Activated naive CD8-positive, alpha-beta T cell treated with anti-CD3 and anti-CD28 coated beads, Interleukin-2, amount 10 ng/mL, durations not matched to agents 7 days and 5 days (primary cell): ENCODE data around the gene TLR2. TPM values are rescaled to one million over a fixed set of nuclear protein-coding genes. Genes with fewer than 3 reads are reported as not detected.
"Not testable (repeated sequence)": the region's sequence is repeated elsewhere in the genome, so short reads cannot be mapped to it uniquely, and the experiment has no call there.

Experiments used
- ATAC-seq: fragments of 150-1000 bp; cut with Tn5 transposase; one replicate; pipeline ENCODE4 v1.10.0; 2021; ENCODE audit warnings: low read depth, moderate library complexity
- POLR2A ChIA-PET: fragments of 350-600 bp; sonication (Branson Sonifier 250); formaldehyde crosslinking; loops from one replicate; lab custom pipeline; 2021; ENCODE audit warnings: antibody characterized with exemption; lab: Charles Lee
- DNase-seq: peaks from one replicate; pipeline ENCODE4 v3.0.0; 2021
- H3K27ac Mint-ChIP-seq: one replicate; pipeline ENCODE4 v1.8.0; 2022; ENCODE audit warnings: mild to moderate bottlenecking, mixed read lengths
- H3K27me3 Mint-ChIP-seq: one replicate; pipeline ENCODE4 v1.8.0; 2022; ENCODE audit warnings: mild to moderate bottlenecking, moderate library complexity, mixed read lengths
- H3K36me3 Mint-ChIP-seq: one replicate; pipeline ENCODE4 v1.8.0; 2021; ENCODE audit warnings: mild to moderate bottlenecking, mixed read lengths
- H3K4me1 Mint-ChIP-seq: one replicate; pipeline ENCODE4 v1.8.0; 2021; ENCODE audit warnings: mixed read lengths
- H3K4me3 Mint-ChIP-seq: one replicate; pipeline ENCODE4 v1.8.0; 2022; ENCODE audit warnings: mild to moderate bottlenecking, moderate library complexity, mixed read lengths
- H3K9me3 Mint-ChIP-seq: one replicate; pipeline ENCODE4 v1.8.0; 2021; ENCODE audit warnings: mixed read lengths
- total RNA-seq, 2 experiments: library from RNA; stranded (reverse); gene quantifications; one replicate each; pipeline ENCODE4 v1.2.3, GENCODE V29; 2021

TLR2 gene
- total RNA-seq, 2 experiments from 2014 or later = 0.89 to 1.9 TPM

DNA sequence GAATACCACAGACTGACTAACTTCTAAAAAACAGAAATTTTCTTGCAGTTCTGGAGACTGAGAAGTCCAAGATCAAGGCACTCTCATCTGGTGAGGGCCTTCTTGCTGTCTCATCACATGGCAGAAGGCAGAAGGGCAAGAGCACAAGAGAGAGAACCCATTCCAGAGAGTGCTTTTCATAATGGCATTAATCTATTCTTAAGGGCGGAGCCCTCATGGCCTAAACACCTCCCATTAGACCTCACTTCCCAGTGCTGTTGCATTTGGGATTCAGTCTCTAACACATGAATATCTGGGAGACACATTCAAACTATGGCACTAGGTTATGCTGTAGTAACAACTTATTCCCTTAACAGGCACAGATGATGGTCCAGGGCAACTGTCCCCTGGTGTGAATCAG, 37.1 kb upstream of the TLR2 start:
- no peaks in the 10 kb centered on the region for H3K27me3 Mint-ChIP-seq
- no peak overlapping the region for H3K27ac Mint-ChIP-seq
- POLR2A ChIA-PET = no interaction called here
- H3K9me3 Mint-ChIP-seq = peaks cover 1% of the 10 kb centered on the region
- no peak overlapping the region for H3K4me3 Mint-ChIP-seq
- DNase-seq (no peak), ATAC-seq (no peak)
- peaks cover 24% of the 10 kb centered on the region for H3K4me1 Mint-ChIP-seq
- peaks cover 1% of the 10 kb centered on the region for H3K36me3 Mint-ChIP-seq

- POLR2A ChIA-PET = no interaction called here
- Mint-ChIP-seq H3K4me3 (no peak overlapping the region), H3K4me1 (peaks cover 26% of the 10 kb centered on the region), H3K27me3 (no peaks in the 10 kb centered on the region), H3K36me3 (peaks cover 1% of the 10 kb centered on the region), H3K9me3 (peaks cover 1% of the 10 kb centered on the region), H3K27ac (no peak overlapping the region)
- DNase-seq (no peak), ATAC-seq (no peak)
These were observed 36.1 kb upstream of the TLR2 start for GRCh38 chr4:153647975-153648374.

DNA sequence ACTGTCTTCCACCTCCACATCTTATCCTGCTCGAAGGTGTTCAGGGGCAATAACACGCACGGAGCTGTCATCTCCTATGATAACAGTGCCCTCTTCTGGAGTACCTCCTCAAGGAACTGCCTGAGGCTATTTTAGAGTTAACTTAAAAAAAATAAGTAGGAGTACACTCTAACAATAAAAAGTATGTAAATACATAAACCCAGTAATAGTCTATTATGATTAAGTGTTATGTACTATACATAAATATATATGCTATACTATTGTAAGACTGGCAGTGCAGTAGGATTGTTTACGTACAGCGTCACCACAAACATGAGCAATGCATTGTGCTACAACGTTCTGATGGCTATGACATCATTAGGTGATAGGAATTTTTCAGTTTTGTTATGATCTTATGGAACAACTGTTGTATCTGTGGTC, 34.5 kb upstream of the TLR2 start:
- no peak overlapping the region for H3K27ac Mint-ChIP-seq
- H3K36me3 Mint-ChIP-seq = peaks cover 1% of the 10 kb centered on the region
- peaks cover 22% of the 10 kb centered on the region for H3K4me1 Mint-ChIP-seq
- H3K4me3 Mint-ChIP-seq = no peak overlapping the region
- POLR2A ChIA-PET = no interaction called here
- ATAC-seq (no peak), DNase-seq (no peak)
- no peaks in the 10 kb centered on the region for H3K27me3 Mint-ChIP-seq
- H3K9me3 Mint-ChIP-seq = peaks cover 1% of the 10 kb centered on the region

- DNase-seq = no peak
- H3K4me3 Mint-ChIP-seq = peak overlapping the region; percentile 53
- peaks cover 24% of the 10 kb centered on the region for H3K4me1 Mint-ChIP-seq
- peak overlapping the region; percentile 86 for H3K27ac Mint-ChIP-seq
- peaks cover 2% of the 10 kb centered on the region for H3K27me3 Mint-ChIP-seq
- peak; percentile 5 for ATAC-seq
- H3K36me3 Mint-ChIP-seq = no peaks in the 10 kb centered on the region
- POLR2A ChIA-PET = interaction anchor here (1.0 to 1.3 kb wide), 2 partner anchors 8 to 186 kb away, joined by 3 read pairs; no protein-coding TSS in a partner anchor
- H3K9me3 Mint-ChIP-seq = peaks cover 2% of the 10 kb centered on the region
These were observed 33.0 kb upstream of the TLR2 start for GRCh38 chr4:153651116-153651515.

GRCh38 chr4:153651587-153651986, 32.5 kb upstream of the TLR2 start:
- DNase-seq = peak; percentile 38
- Mint-ChIP-seq H3K27ac (peak overlapping the region; percentile 86), H3K4me3 (peak overlapping the region; percentile 53), H3K9me3 (peaks cover 2% of the 10 kb centered on the region), H3K27me3 (peaks cover 2% of the 10 kb centered on the region), H3K36me3 (no peaks in the 10 kb centered on the region), H3K4me1 (peaks cover 24% of the 10 kb centered on the region)
- ATAC-seq = peak; percentile 99
- POLR2A ChIA-PET = interaction anchor here (1.0 to 1.3 kb wide), 2 partner anchors 8 to 186 kb away, joined by 3 read pairs; no protein-coding TSS in a partner anchor

GRCh38 chr4:153652051-153652784, 31.9 kb upstream of the TLR2 start:
- H3K36me3 Mint-ChIP-seq = no peaks in the 10 kb centered on the region
- H3K4me3 Mint-ChIP-seq = no peak overlapping the region
- peaks cover 2% of the 10 kb centered on the region for H3K9me3 Mint-ChIP-seq
- peaks cover 2% of the 10 kb centered on the region for H3K27me3 Mint-ChIP-seq
- H3K27ac Mint-ChIP-seq = peak overlapping the region; percentile 86
- peaks cover 24% of the 10 kb centered on the region for H3K4me1 Mint-ChIP-seq
- no peak for ATAC-seq
- POLR2A ChIA-PET = interaction anchor here (1.0 to 1.3 kb wide), 2 partner anchors 9 to 187 kb away, joined by 3 read pairs; no protein-coding TSS in a partner anchor
- no peak for DNase-seq

DNA sequence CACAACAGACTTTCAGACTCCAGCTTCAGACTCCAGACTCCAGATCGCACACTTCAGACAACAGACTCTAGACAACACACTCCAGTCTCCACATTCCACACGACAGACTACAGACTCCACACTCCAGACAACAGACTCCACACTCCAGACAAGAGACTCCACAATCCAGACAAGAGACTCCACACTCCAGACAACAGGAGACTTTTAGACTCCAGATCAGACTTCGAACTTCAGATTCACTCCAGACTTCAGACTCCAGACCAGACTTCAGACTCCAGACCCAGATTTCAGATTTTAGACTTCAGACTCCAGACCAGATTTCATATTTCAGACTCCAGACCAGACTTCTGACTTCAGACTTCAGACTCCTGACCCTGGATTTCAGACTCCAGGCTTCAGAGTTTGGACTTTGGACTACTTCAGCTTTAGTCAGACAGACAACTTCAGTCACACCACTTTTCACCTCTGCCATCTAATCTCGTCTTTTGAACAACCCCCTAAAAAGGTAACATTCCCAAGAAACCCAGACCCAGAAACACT, 29.0 kb upstream of the TLR2 start:
- Mint-ChIP-seq H3K9me3 (peaks cover 2% of the 10 kb centered on the region), H3K27me3 (peaks cover 2% of the 10 kb centered on the region), H3K4me3 (no peak overlapping the region), H3K4me1 (peaks cover 18% of the 10 kb centered on the region), H3K27ac (peak overlapping the region; percentile 0), H3K36me3 (no peaks in the 10 kb centered on the region)
- ATAC-seq (no peak), DNase-seq (no peak)
- POLR2A ChIA-PET = no interaction called here

GRCh38 chr4:153655928-153656327, 28.2 kb upstream of the TLR2 start:
- peaks cover 2% of the 10 kb centered on the region for H3K9me3 Mint-ChIP-seq
- no peak overlapping the region for H3K4me3 Mint-ChIP-seq
- no peak for ATAC-seq
- peaks cover 2% of the 10 kb centered on the region for H3K27me3 Mint-ChIP-seq
- no peak for DNase-seq
- no peaks in the 10 kb centered on the region for H3K36me3 Mint-ChIP-seq
- POLR2A ChIA-PET = no interaction called here
- no peak overlapping the region for H3K27ac Mint-ChIP-seq
- peaks cover 15% of the 10 kb centered on the region for H3K4me1 Mint-ChIP-seq

- Mint-ChIP-seq H3K4me1 (peaks cover 5% of the 10 kb centered on the region), H3K36me3 (peaks cover 3% of the 10 kb centered on the region), H3K27me3 (no peaks in the 10 kb centered on the region), H3K27ac (no peak overlapping the region), H3K4me3 (no peak overlapping the region), H3K9me3 (peaks cover 10% of the 10 kb centered on the region)
- DNase-seq (no peak), ATAC-seq (no peak)
- POLR2A ChIA-PET = no interaction called here
These were observed 22.8 kb upstream of the TLR2 start for GRCh38 chr4:153661215-153661822.

- POLR2A ChIA-PET = no interaction called here
- Mint-ChIP-seq H3K4me1 (peaks cover 5% of the 10 kb centered on the region), H3K36me3 (peaks cover 3% of the 10 kb centered on the region), H3K4me3 (no peak overlapping the region), H3K27ac (no peak overlapping the region), H3K9me3 (peaks cover 10% of the 10 kb centered on the region), H3K27me3 (peaks cover 1% of the 10 kb centered on the region)
- ATAC-seq (no peak), DNase-seq (no peak)
These were observed 22.2 kb upstream of the TLR2 start for GRCh38 chr4:153661908-153662307.

DNA sequence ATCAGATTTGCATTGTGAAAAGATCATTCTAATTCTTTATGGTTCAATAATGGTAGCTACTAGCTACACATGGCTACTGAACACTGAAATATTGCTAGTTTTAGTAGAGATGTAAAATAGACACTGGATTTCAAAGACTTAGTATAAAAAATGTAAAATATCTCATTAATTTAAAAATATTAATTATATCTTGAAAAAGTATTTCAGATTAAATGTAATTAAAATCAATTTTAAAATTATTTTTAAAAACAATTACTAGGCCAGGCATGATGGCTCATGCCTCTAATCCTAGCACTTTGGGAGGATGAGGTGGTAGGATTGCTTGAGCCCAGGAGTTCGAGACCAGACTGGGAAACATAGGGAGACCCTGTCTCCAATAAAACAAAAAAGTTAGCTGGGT, 20.4 kb upstream of the TLR2 start:
- Mint-ChIP-seq H3K36me3 (peaks cover 3% of the 10 kb centered on the region), H3K27me3 (peaks cover 15% of the 10 kb centered on the region), H3K27ac (no peak overlapping the region), H3K9me3 (peaks cover 10% of the 10 kb centered on the region), H3K4me1 (peaks cover 5% of the 10 kb centered on the region), H3K4me3 (no peak overlapping the region)
- ATAC-seq (no peak), DNase-seq (no peak)
- POLR2A ChIA-PET = no interaction called here

- H3K4me1 Mint-ChIP-seq, POLR2A ChIA-PET, DNase-seq, H3K4me3 Mint-ChIP-seq, ATAC-seq, H3K27ac Mint-ChIP-seq, H3K36me3 Mint-ChIP-seq: not testable (repeated sequence)
- H3K27me3 Mint-ChIP-seq = peaks cover 26% of the 10 kb centered on the region
- peaks cover 12% of the 10 kb centered on the region for H3K9me3 Mint-ChIP-seq
These were observed 17.6 kb upstream of the TLR2 start for GRCh38 chr4:153666505-153666904.

DNA sequence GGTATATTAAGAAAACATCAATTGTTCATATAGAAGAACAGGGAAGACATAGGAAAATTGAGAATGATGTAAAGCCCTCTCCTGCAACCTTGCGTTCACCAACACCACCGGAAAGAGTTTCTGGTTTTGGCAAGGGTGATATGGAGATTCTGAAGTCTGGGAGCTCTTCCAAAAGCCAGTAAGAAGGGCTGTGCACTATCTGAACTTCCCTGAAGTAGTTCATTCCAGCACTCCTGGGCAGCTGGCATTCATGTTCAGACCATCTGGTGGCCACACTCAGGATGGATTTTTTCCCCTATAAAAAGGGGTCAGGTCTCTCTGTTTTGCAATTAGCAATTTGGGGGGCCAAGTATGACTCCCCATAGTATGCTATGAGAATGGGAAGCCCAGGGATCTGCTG, 15.4 kb upstream of the TLR2 start:
- Mint-ChIP-seq H3K4me3 (no peak overlapping the region), H3K27ac (peak overlapping the region; percentile 10), H3K27me3 (peaks cover 28% of the 10 kb centered on the region), H3K36me3 (no peaks in the 10 kb centered on the region), H3K9me3 (peaks cover 3% of the 10 kb centered on the region), H3K4me1 (no peaks in the 10 kb centered on the region)
- POLR2A ChIA-PET = no interaction called here
- no peak for DNase-seq
- no peak for ATAC-seq

DNA sequence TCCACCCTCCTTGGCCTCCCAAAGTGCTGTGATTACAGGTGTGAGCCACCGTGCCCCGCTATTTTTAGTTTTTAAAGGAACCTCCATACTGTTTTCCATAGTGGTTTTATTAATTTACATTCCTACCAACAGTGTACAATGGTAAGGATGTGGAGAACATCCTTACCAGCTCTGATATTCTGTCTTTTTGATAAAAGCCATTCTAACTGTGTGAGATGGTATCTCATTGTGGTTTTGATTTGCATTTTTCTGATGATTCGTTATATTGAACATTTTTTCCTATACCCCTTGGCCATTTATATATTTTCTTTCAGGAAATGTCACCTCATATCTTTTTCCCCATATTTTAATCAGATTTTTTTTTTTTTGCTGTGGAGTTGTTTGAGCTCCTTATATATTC, 14.2 kb upstream of the TLR2 start:
- H3K27me3 Mint-ChIP-seq = peaks cover 32% of the 10 kb centered on the region
- POLR2A ChIA-PET = no interaction called here
- DNase-seq (no peak), ATAC-seq (no peak)
- no peak overlapping the region for H3K27ac Mint-ChIP-seq
- H3K4me3 Mint-ChIP-seq = no peak overlapping the region
- H3K9me3 Mint-ChIP-seq = peaks cover 4% of the 10 kb centered on the region
- no peaks in the 10 kb centered on the region for H3K36me3 Mint-ChIP-seq
- H3K4me1 Mint-ChIP-seq = no peaks in the 10 kb centered on the region
